HepG2 (cell line): Measurements from ENCODE around the gene SDR42E2. TPM values are rescaled to one million over a fixed set of nuclear protein-coding genes. Genes with fewer than 3 reads are reported as not detected.

Source experiments
- KMT2A ChIP-seq: sonication (generic); formaldehyde crosslinking; IDR thresholded peaks from 2 replicates; pipeline ENCODE4 v1.4.0; 2020; ENCODE audit warnings: missing genetic modification reagents
- MTA1 ChIP-seq: sonication (generic); formaldehyde crosslinking; IDR thresholded peaks from 2 replicates; pipeline ENCODE4 v1.4.0; 2020; ENCODE audit warnings: missing genetic modification reagents, mild to moderate bottlenecking, borderline replicate concordance
- RBFOX2 ChIP-seq: fragments of 200-400 bp; formaldehyde crosslinking; IDR thresholded peaks from 2 replicates; pipeline ENCODE4 v1.6.1; 2017; ENCODE audit warnings: low read depth, mild to moderate bottlenecking, low read length
- RXRA ChIP-seq: sonication (generic); formaldehyde crosslinking; IDR thresholded peaks from 2 replicates; pipeline ENCODE4 v1.5.1; 2020; ENCODE audit warnings: missing genetic modification reagents
- SMYD3 ChIP-seq: sonication (generic); formaldehyde crosslinking; IDR thresholded peaks from 2 replicates; pipeline ENCODE4 v1.8.1; 2023; ENCODE audit warnings: mild to moderate bottlenecking, missing genetic modification reagents
- SP4 ChIP-seq: sonication (generic); formaldehyde crosslinking; IDR thresholded peaks from 2 replicates; pipeline ENCODE4 v1.8.1; 2023; ENCODE audit warnings: mild to moderate bottlenecking, missing genetic modification reagents
- TCF12 ChIP-seq, 2 experiments: fragments of 450-650 bp in 1 of 2; sonication (generic) in 1 of 2; formaldehyde crosslinking in 1 of 2; IDR thresholded peaks; 2 replicates each; pipeline versions ENCODE4 v1.6.1 to v1.8.0; 2017 to 2022; ENCODE audit warnings: antibody characterized with exemption in 1 of 2, mild to moderate bottlenecking in 1 of 2, missing genetic modification reagents in 1 of 2, moderate library complexity in 1 of 2
- XBP1 ChIP-seq: sonication (generic); formaldehyde crosslinking; IDR thresholded peaks from 2 replicates; pipeline ENCODE4 v1.5.0; 2020; ENCODE audit warnings: missing genetic modification reagents
- ZFP90 ChIP-seq: sonication (generic); formaldehyde crosslinking; IDR thresholded peaks from 2 replicates; pipeline ENCODE4 v1.8.0; 2022; ENCODE audit warnings: missing genetic modification reagents, mild to moderate bottlenecking, inconsistent platforms, borderline replicate concordance
- ZNF432 ChIP-seq: sonication (generic); formaldehyde crosslinking; IDR thresholded peaks from 2 replicates; pipeline ENCODE4 v1.5.0; 2020; ENCODE audit warnings: missing genetic modification reagents, mild to moderate bottlenecking, borderline replicate concordance
- ZNF674 ChIP-seq: sonication (generic); formaldehyde crosslinking; IDR thresholded peaks from 2 replicates; pipeline ENCODE4 v1.5.0; 2020; ENCODE audit warnings: low read depth, mild to moderate bottlenecking, missing genetic modification reagents
- polyA plus RNA-seq, 8 experiments: library from polyadenylated mRNA; depleted of rRNA in 3 of 8; stranded (reverse) in 7 of 8; unstranded in 1 of 8; fragments of >200 nt; fragmentation: Illumina TruSeq in 4 of 8; extraction: Trizol in 4 of 8; gene quantifications; 2 replicates each; pipeline versions ENCODE4 v1.2.1 to v1.2.3, GENCODE V29; 2011 to 2016; ENCODE audit warnings: low read depth in 4 of 8, missing spikeins in 1 of 8, mixed read lengths in 1 of 8; ENCODE audit not compliant: insufficient read depth in 1 of 8
- total RNA-seq, 5 experiments: library from RNA; depleted of rRNA; stranded (reverse); fragments of >200 nt; fragmentation: Illumina TruSeq; extraction: Trizol; gene quantifications; 2 replicates each; pipeline ENCODE4 v1.2.3, GENCODE V29; 2016; ENCODE audit warnings: low read depth in 1 of 5
- TF ChIP-seq, protein P1 (sequence below): fragments of 450-650 bp; IDR thresholded peaks from 2 replicates; pipeline ENCODE4 v1.6.1; 2016
- TF ChIP-seq, protein P2 (sequence below): sonication (generic); formaldehyde crosslinking; IDR thresholded peaks from 2 replicates; pipeline ENCODE4 v1.8.0; 2022; ENCODE audit warnings: mild to moderate bottlenecking, missing genetic modification reagents; ENCODE audit not compliant: insufficient replicate concordance
- TF ChIP-seq, protein P3 (sequence below): IDR thresholded peaks from 2 replicates; pipeline ENCODE4 v1.6.1; 2012; ENCODE audit warnings: low read depth, low read length, improper control_type of control experiment
- TF ChIP-seq, protein P4 (sequence below): sonication (generic); formaldehyde crosslinking; IDR thresholded peaks from 2 replicates; pipeline ENCODE4 v1.4.0; 2020; ENCODE audit warnings: mild to moderate bottlenecking, missing genetic modification reagents
- TF ChIP-seq, protein P5 (sequence below): sonication (generic); formaldehyde crosslinking; IDR thresholded peaks from 2 replicates; pipeline ENCODE4 v1.5.0; 2020; ENCODE audit warnings: mild to moderate bottlenecking, missing genetic modification reagents
- TF ChIP-seq, protein P6 (sequence below): sonication (generic); formaldehyde crosslinking; IDR thresholded peaks from 2 replicates; pipeline ENCODE4 v1.8.1; 2023; ENCODE audit warnings: mild to moderate bottlenecking, missing genetic modification reagents, borderline replicate concordance
- TF ChIP-seq, protein P7 (sequence below): sonication (generic); formaldehyde crosslinking; IDR thresholded peaks from 2 replicates; pipeline ENCODE4 v1.4.0; 2020; ENCODE audit warnings: low read depth, mild to moderate bottlenecking, missing genetic modification reagents

The SDR42E2 gene
- total and polyA plus RNA-seq, 2 of the 13 experiments (the other 11 are each of a cell fraction or from before 2014, with no cell fraction given) = 0.05 to 0.11 TPM

DNA sequence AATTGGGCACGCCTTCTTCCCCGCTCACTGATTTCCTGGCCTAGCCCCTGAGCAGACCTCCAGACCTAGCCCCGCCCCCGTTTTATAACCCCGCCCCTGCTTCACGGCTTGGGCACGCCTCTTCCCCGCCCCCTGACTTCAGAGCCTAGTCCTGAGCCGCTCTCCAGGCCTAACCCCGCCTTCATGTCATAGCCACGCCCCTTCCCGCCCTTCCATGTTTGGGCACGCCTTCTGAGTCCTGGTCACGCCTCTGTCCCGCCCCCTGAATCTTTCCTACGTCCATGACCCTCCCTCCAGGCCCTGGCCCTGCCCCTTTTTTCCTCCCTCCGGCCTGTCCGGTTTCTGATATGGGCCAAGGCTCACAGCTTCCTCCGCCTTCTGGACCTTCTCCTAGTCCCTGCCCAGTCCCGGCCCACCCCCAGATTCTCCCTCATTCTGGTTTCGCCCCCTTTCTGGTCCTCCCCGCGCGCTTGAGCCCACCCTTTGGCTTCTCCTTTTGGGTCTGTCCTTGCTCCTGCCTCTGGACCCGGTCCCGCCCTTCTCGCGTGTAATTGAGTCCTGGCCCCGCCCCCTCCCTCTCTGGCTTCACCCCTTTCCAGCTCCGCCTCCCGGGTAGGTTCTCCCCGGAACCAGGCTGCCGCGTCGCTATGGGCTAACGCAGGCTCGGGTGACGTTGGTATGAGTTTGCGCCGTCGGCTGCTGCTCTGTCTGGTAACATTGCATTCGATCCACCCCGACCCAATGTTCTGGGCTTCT, 28.6 kb downstream of the SDR42E2 start (continued):
- TF ChIP-seq, protein P1, sequence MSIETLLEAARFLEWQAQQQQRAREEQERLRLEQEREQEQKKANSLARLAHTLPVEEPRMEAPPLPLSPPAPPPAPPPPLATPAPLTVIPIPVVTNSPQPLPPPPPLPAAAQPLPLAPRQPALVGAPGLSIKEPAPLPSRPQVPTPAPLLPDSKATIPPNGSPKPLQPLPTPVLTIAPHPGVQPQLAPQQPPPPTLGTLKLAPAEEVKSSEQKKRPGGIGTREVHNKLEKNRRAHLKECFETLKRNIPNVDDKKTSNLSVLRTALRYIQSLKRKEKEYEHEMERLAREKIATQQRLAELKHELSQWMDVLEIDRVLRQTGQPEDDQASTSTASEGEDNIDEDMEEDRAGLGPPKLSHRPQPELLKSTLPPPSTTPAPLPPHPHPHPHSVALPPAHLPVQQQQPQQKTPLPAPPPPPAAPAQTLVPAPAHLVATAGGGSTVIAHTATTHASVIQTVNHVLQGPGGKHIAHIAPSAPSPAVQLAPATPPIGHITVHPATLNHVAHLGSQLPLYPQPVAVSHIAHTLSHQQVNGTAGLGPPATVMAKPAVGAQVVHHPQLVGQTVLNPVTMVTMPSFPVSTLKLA = peak; percentile 74
- 0 out of 2 replicates have a peak, but pooled peaks have one; percentile 25 for TF ChIP-seq ZFP90 (CRISPR knock-in tag)
- TF ChIP-seq RXRA (CRISPR knock-in tag) = peak; percentile 48; the same call in 1 of the 2 replicates
- TF ChIP-seq KMT2A (CRISPR knock-in tag) = no peak
- TF ChIP-seq, protein P2, sequence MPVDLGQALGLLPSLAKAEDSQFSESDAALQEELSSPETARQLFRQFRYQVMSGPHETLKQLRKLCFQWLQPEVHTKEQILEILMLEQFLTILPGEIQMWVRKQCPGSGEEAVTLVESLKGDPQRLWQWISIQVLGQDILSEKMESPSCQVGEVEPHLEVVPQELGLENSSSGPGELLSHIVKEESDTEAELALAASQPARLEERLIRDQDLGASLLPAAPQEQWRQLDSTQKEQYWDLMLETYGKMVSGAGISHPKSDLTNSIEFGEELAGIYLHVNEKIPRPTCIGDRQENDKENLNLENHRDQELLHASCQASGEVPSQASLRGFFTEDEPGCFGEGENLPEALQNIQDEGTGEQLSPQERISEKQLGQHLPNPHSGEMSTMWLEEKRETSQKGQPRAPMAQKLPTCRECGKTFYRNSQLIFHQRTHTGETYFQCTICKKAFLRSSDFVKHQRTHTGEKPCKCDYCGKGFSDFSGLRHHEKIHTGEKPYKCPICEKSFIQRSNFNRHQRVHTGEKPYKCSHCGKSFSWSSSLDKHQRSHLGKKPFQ (CRISPR knock-in tag) = no peak
- no peak for TF ChIP-seq ZNF432 (CRISPR knock-in tag)
- TF ChIP-seq XBP1 (CRISPR knock-in tag) = no peak; the same call in 1 of the 2 replicates
- TF ChIP-seq, protein P3, sequence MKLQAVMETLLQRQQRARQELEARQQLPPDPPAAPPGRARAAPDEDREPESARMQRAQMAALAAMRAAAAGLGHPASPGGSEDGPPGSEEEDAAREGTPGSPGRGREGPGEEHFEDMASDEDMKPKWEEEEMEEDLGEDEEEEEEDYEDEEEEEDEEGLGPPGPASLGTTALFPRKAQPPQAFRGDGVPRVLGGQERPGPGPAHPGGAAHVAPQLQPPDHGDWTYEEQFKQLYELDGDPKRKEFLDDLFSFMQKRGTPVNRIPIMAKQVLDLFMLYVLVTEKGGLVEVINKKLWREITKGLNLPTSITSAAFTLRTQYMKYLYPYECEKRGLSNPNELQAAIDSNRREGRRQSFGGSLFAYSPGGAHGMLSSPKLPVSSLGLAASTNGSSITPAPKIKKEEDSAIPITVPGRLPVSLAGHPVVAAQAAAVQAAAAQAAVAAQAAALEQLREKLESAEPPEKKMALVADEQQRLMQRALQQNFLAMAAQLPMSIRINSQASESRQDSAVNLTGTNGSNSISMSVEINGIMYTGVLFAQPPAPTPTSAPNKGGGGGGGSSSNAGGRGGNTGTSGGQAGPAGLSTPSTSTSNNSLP = peak; percentile 8; the same call in 1 of the 2 replicates
- no peak for TF ChIP-seq TCF12 (IDR thresholded peaks at IDR 0.05)
- no peak for TF ChIP-seq TCF12 (CRISPR knock-in tag; IDR thresholded peaks at IDR 0.05)
- TF ChIP-seq, protein P4, sequence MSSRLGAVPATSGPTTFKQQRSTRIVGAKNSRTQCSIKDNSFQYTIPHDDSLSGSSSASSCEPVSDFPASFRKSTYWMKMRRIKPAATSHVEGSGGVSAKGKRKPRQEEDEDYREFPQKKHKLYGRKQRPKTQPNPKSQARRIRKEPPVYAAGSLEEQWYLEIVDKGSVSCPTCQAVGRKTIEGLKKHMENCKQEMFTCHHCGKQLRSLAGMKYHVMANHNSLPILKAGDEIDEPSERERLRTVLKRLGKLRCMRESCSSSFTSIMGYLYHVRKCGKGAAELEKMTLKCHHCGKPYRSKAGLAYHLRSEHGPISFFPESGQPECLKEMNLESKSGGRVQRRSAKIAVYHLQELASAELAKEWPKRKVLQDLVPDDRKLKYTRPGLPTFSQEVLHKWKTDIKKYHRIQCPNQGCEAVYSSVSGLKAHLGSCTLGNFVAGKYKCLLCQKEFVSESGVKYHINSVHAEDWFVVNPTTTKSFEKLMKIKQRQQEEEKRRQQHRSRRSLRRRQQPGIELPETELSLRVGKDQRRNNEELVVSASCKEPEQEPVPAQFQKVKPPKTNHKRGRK = no peak
- TF ChIP-seq ZNF674 (CRISPR knock-in tag) = no peak; the same call in 1 of the 2 replicates
- TF ChIP-seq SP4 (CRISPR knock-in tag) = peak; percentile 87; the same call in 1 of the 2 replicates
- no peak for TF ChIP-seq SMYD3 (CRISPR knock-in tag)
- TF ChIP-seq MTA1 (CRISPR knock-in tag) = no peak; the same call in 1 of the 2 replicates
- 0 out of 2 replicates have a peak, but pooled peaks have one; percentile 58 for TF ChIP-seq RBFOX2
- TF ChIP-seq, protein P5, sequence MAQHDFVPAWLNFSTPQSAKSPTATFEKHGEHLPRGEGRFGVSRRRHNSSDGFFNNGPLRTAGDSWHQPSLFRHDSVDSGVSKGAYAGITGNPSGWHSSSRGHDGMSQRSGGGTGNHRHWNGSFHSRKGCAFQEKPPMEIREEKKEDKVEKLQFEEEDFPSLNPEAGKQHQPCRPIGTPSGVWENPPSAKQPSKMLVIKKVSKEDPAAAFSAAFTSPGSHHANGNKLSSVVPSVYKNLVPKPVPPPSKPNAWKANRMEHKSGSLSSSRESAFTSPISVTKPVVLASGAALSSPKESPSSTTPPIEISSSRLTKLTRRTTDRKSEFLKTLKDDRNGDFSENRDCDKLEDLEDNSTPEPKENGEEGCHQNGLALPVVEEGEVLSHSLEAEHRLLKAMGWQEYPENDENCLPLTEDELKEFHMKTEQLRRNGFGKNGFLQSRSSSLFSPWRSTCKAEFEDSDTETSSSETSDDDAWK (CRISPR knock-in tag) = no peak
- TF ChIP-seq, protein P6, sequence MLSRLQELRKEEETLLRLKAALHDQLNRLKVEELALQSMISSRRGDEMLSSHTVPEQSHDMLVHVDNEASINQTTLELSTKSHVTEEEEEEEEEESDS (CRISPR knock-in tag) = no peak
- TF ChIP-seq, protein P7, sequence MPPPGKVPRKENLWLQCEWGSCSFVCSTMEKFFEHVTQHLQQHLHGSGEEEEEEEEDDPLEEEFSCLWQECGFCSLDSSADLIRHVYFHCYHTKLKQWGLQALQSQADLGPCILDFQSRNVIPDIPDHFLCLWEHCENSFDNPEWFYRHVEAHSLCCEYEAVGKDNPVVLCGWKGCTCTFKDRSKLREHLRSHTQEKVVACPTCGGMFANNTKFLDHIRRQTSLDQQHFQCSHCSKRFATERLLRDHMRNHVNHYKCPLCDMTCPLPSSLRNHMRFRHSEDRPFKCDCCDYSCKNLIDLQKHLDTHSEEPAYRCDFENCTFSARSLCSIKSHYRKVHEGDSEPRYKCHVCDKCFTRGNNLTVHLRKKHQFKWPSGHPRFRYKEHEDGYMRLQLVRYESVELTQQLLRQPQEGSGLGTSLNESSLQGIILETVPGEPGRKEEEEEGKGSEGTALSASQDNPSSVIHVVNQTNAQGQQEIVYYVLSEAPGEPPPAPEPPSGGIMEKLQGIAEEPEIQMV (CRISPR knock-in tag) = no peak; the same call in 1 of the 2 replicates
